Measurements from ENCODE around the gene RTL10. TPM values are rescaled to one million over a fixed set of nuclear protein-coding genes. Genes with fewer than 3 reads are reported as not detected.

Gene RTL10
- total RNA-seq, 1 experiment from 2014 or later = 24.4 TPM

GRCh38 chr22:19859861-19860510 is 5.3 kb upstream of the RTL10 start:
- Mint-ChIP-seq H3K27ac (no peak overlapping the region), H3K36me3 (ENCODE audit: insufficient read depth in 1 of 3, low read depth in 3 of 3) (no peaks in the 10 kb centered on the region), H3K4me3 (no peak overlapping the region), H3K9me3 (no peaks in the 10 kb centered on the region), H3K4me1 (peaks cover 17 to 20% of the 10 kb centered on the region in 2 experiments), H3K27me3 (ENCODE audit: low read depth) (no peaks in the 10 kb centered on the region; the same call in 1 of the 2 replicates)
- peaks cover 8% of the 10 kb centered on the region for H3K23me2 ChIP-seq (ENCODE audit: insufficient read length, low read depth, low read length, poor library complexity, severe bottlenecking)
- H3K4me2 ChIP-seq (ENCODE audit: insufficient read depth, insufficient read length, low read length) = no peak overlapping the region
- H3K4ac ChIP-seq (ENCODE audit: low read depth, low read length) = no peak overlapping the region
- H3K27me3 ChIP-seq (ENCODE audit: insufficient read depth, low read length) = no peaks in the 10 kb centered on the region
- H3K9ac ChIP-seq (ENCODE audit: extremely low read depth, insufficient read length, low read length) = no peak overlapping the region
- no peak overlapping the region for H3K27ac ChIP-seq (ENCODE audit: insufficient read length, low read depth, low read length)
- H3K23ac ChIP-seq (ENCODE audit: insufficient read length, low read depth, low read length) = no peak overlapping the region
- no peak overlapping the region for H3K14ac ChIP-seq (ENCODE audit: insufficient read depth, low read length)
- H4K5ac ChIP-seq (ENCODE audit: insufficient read length, low read depth, low read length) = no peak overlapping the region
- H3K4me1 ChIP-seq (ENCODE audit: insufficient read depth, low read length) = no peaks in the 10 kb centered on the region
- H2BK120ac ChIP-seq (ENCODE audit: low read depth, low read length, poor library complexity, severe bottlenecking) = no peak overlapping the region
- H3K79me2 ChIP-seq (ENCODE audit: insufficient read depth, low read length) = no peaks in the 10 kb centered on the region
- H3K18ac ChIP-seq (ENCODE audit: insufficient read length, low read depth, low read length) = no peak overlapping the region
- H4K20me1 ChIP-seq (ENCODE audit: control insufficient read depth, insufficient read depth, insufficient read length) = no peaks in the 10 kb centered on the region
- no peak overlapping the region for H2AFZ ChIP-seq (ENCODE audit: low read length)
- WGBS (ENCODE audit: extremely low coverage, insufficient read length, low lambda C conversion rate) = no CpG with 5 or more reads among the region's 8 CpGs
- no peak overlapping the region for H2BK20ac ChIP-seq (ENCODE audit: low read depth, low read length, poor library complexity, severe bottlenecking)
- H2BK5ac ChIP-seq (ENCODE audit: insufficient read length, low read length) = no peak overlapping the region
- H2AK5ac ChIP-seq (ENCODE audit: insufficient read length, low read length) = no peak overlapping the region
- H4K91ac ChIP-seq (ENCODE audit: insufficient read length, low read depth, low read length) = no peak overlapping the region
- no peak overlapping the region for H3K56ac ChIP-seq (ENCODE audit: insufficient read length, low read depth, low read length)
- no peak overlapping the region for H3T11ph ChIP-seq (ENCODE audit: low read length)
- no peak for DNase-seq
- no peak overlapping the region for H4K8ac ChIP-seq (replicated peaks; ENCODE audit: insufficient read length, low read depth, low read length)
- TF ChIP-seq CTCF (conservative IDR thresholded peaks at IDR 0.05) = no peak
- no peaks in the 10 kb centered on the region for H3K9me3 ChIP-seq (ENCODE audit: control insufficient read depth, low read depth, low read length)
- no peak overlapping the region for H2BK15ac ChIP-seq (ENCODE audit: low read depth, low read length)
- H3K79me1 ChIP-seq (ENCODE audit: insufficient read depth, low read depth, low read length, poor library complexity, severe bottlenecking) = no peaks in the 10 kb centered on the region
- H2BK12ac ChIP-seq (ENCODE audit: insufficient read length, low read depth, low read length) = no peak overlapping the region

Measured in H9 (cell line).